Sigmoid colon (tissue), 7 donors: ENCODE results near the gene MTCL1. TPM values are rescaled to one million over a fixed set of nuclear protein-coding genes. Genes with fewer than 3 reads are reported as not detected.

ENCODE experiments used
- DNase-seq: peaks from one replicate; pipeline ENCODE4 v3.0.0-alpha.2; 2019
- H3K27ac ChIP-seq, 4 donors: fragments of 200-600 bp; sonication (generic); one replicate each; pipeline ENCODE4 v1.5.1; 2016 to 2019; ENCODE audit warnings: mild to moderate bottlenecking in 1 of 4
- H3K27me3 ChIP-seq, 3 donors: fragments of 200-600 bp; sonication (generic); one replicate each; pipeline ENCODE4 v1.5.1; 2019; ENCODE audit warnings: mild to moderate bottlenecking in 1 of 3
- H3K36me3 ChIP-seq, 4 donors: fragments of 200-600 bp; sonication (generic); one replicate each; pipeline ENCODE4 v1.5.1; 2016 to 2019
- H3K4me1 ChIP-seq, 4 donors: fragments of 200-600 bp; sonication (generic); one replicate each; pipeline ENCODE4 v1.5.1; 2017 to 2019
- H3K4me3 ChIP-seq, 4 donors: fragments of 200-600 bp; sonication (generic); one replicate each; pipeline ENCODE4 v1.5.1; 2017 to 2019; ENCODE audit warnings: mild to moderate bottlenecking in 2 of 4, moderate library complexity in 1 of 4
- H3K9me3 ChIP-seq, 4 donors: fragments of 200-600 bp in 3 of 4; sonication (generic) in 3 of 4; one replicate each; pipeline versions ENCODE4 v1.5.1 to v1.6.1; 2013 to 2019
- EP300 ChIP-seq, 4 donors: sonication (generic); formaldehyde crosslinking; IDR thresholded peaks; one replicate each; pipeline ENCODE4 v1.6.1; 2017; ENCODE audit warnings: antibody characterized with exemption in 4 of 4
- POLR2A ChIP-seq, 2 donors: fragments of 450-650 bp; IDR thresholded peaks; one replicate each; pipeline ENCODE4 v1.6.1; 2016; ENCODE audit warnings: antibody characterized with exemption in 2 of 2, mild to moderate bottlenecking in 2 of 2, moderate library complexity in 2 of 2
- POLR2AphosphoS5 ChIP-seq, 4 donors: sonication (generic); formaldehyde crosslinking; IDR thresholded peaks; one replicate each; pipeline ENCODE4 v1.6.1; 2017; ENCODE audit warnings: antibody characterized with exemption in 4 of 4
- WGBS, 2 donors: extraction: QIAGEN DNeasy Blood & Tissue Kit; methylation state at CpG; one replicate each; pipeline ENCODE4 v1.1.7; 2013; 5-methylcytosine and 5-hydroxymethylcytosine counted together
- intact Hi-C: fragments of 100-400 bp; cut with DNase I; formaldehyde crosslinking; loops from one replicate; pipeline ENCODE4 v1.15.1; 2023
- polyA plus RNA-seq, 3 donors: library from polyadenylated mRNA; stranded (reverse); fragments of 200-250 nt; gene quantifications; one replicate each; pipeline ENCODE4 v1.2.3, GENCODE V29; 2013
- small RNA-seq, 3 donors: library from RNA; depleted of rRNA; stranded (forward); fragments of <200 nt; gene quantifications; one replicate each; pipeline ENCODE3, GENCODE V24; 2016
- total RNA-seq, 4 donors: library from RNA; depleted of rRNA; stranded (reverse); fragments of >200 nt; gene quantifications; one replicate each; pipeline ENCODE4 v1.1.0, GENCODE V29; 2016
- TF ChIP-seq, protein P1 (sequence below), 4 experiments: fragments of 450-650 bp in 3 of 4; fragments of 200-600 bp in 1 of 4; IDR thresholded peaks; one replicate each; pipeline ENCODE4 v1.5.1; 2016 to 2019; ENCODE audit warnings: antibody characterized with exemption in 4 of 4, mild to moderate bottlenecking in 3 of 4, moderate library complexity in 2 of 4
- donor health status: healthy with polysubstance abuse.
- donor health status: Bipolar disorder and iron deficiency.
- donor health status: healthy.

Gene MTCL1
- total and polyA plus RNA-seq, 7 donors: 0.69 to 133 (median 58.5) TPM

DNA sequence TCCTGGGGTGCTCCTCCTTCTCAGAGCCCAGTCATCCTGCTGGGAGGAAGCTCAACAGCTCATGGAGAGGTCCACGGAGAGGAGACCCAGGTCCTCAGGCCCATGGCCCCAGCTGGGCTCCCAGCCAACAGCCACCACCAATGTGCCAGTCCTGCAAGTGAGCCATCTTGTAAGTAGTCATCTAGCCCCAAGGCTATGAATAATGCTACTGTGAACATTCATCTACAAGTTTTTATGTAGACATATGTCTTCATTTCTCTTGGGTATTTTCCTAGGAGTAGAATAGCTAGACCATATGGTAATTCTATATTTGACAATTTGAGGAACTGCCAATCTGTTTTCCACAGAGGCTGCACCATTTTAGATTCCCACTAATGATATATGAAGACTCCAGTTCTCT lies 166.1 kb downstream of the MTCL1 start:
- TF ChIP-seq, protein P1, sequence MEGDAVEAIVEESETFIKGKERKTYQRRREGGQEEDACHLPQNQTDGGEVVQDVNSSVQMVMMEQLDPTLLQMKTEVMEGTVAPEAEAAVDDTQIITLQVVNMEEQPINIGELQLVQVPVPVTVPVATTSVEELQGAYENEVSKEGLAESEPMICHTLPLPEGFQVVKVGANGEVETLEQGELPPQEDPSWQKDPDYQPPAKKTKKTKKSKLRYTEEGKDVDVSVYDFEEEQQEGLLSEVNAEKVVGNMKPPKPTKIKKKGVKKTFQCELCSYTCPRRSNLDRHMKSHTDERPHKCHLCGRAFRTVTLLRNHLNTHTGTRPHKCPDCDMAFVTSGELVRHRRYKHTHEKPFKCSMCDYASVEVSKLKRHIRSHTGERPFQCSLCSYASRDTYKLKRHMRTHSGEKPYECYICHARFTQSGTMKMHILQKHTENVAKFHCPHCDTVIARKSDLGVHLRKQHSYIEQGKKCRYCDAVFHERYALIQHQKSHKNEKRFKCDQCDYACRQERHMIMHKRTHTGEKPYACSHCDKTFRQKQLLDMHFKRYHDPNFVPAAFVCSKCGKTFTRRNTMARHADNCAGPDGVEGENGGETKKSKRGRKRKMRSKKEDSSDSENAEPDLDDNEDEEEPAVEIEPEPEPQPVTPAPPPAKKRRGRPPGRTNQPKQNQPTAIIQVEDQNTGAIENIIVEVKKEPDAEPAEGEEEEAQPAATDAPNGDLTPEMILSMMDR (IDR thresholded peaks at IDR 0.05): no peak
- TF ChIP-seq EP300 (IDR thresholded peaks at IDR 0.05): no peak
- TF ChIP-seq POLR2A (IDR thresholded peaks at IDR 0.05): no peak
- no peak for TF ChIP-seq POLR2AphosphoS5 (IDR thresholded peaks at IDR 0.05)
- H3K27me3 ChIP-seq: no peaks in the 10 kb centered on the region
- no peaks in the 10 kb centered on the region for H3K36me3 ChIP-seq
- H3K4me3 ChIP-seq: no peak overlapping the region
- H3K4me1 ChIP-seq: no peaks in the 10 kb centered on the region
- intact Hi-C loops: no loop called here
- no peaks in the 10 kb centered on the region for H3K9me3 ChIP-seq
- no peak overlapping the region for H3K27ac ChIP-seq
- 70 to 81% methylated on average over 1 of the region's 1 CpG for WGBS, 2 donors
- no peak for DNase-seq

- no peak for DNase-seq
- no peaks in the 10 kb centered on the region for H3K36me3 ChIP-seq
- H3K27me3 ChIP-seq: no peaks in the 10 kb centered on the region
- no peak for TF ChIP-seq POLR2A (IDR thresholded peaks at IDR 0.05)
- no peak for TF ChIP-seq POLR2AphosphoS5 (IDR thresholded peaks at IDR 0.05)
- TF ChIP-seq, protein P1 (IDR thresholded peaks at IDR 0.05): no peak
- no peak for TF ChIP-seq EP300 (IDR thresholded peaks at IDR 0.05)
- no peak overlapping the region for H3K4me3 ChIP-seq
- H3K9me3 ChIP-seq: no peaks in the 10 kb centered on the region
- no peaks in the 10 kb centered on the region for H3K4me1 ChIP-seq
- no peak overlapping the region for H3K27ac ChIP-seq
- intact Hi-C loops: no loop called here
- WGBS, 2 donors: 73 to 77% methylated on average over 7 of the region's 7 CpGs
Measured at GRCh38 chr18:8874872-8875271, 169.5 kb downstream of the MTCL1 start.

DNA sequence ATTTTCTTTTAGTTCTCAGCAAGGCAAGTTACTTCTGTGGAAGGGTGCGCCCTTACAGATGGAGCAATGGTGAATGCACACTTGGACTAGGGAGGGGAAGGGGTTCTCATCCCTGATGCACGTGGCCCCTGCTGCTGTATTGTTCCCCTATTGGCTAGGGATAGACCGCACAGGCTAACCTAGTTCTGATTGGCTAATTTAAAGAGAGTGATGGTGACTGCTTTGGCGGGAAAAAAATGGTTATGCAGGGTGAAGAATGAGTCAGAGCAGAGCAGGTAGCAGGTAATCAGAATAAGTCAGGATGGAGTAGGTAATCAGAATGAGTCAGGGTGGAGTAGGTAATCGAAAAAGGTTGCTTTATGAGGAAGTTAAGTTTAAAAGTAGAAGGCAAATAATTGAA lies 171.5 kb downstream of the MTCL1 start:
- DNase-seq: no peak
- no peak overlapping the region for H3K4me3 ChIP-seq
- no peaks in the 10 kb centered on the region for H3K36me3 ChIP-seq
- no peaks in the 10 kb centered on the region for H3K27me3 ChIP-seq
- TF ChIP-seq POLR2A (IDR thresholded peaks at IDR 0.05) (no peak), EP300 (IDR thresholded peaks at IDR 0.05) (no peak), POLR2AphosphoS5 (IDR thresholded peaks at IDR 0.05) (no peak)
- TF ChIP-seq, protein P1 (IDR thresholded peaks at IDR 0.05): no peak
- H3K4me1 ChIP-seq: no peaks in the 10 kb centered on the region
- no peak overlapping the region for H3K27ac ChIP-seq
- H3K9me3 ChIP-seq: no peaks in the 10 kb centered on the region
- intact Hi-C loops: no loop called here
- 59 to 82% methylated on average over 5 of the region's 5 CpGs for WGBS, 2 donors

- TF ChIP-seq POLR2AphosphoS5 (IDR thresholded peaks at IDR 0.05) (no peak), POLR2A (IDR thresholded peaks at IDR 0.05) (no peak), EP300 (IDR thresholded peaks at IDR 0.05) (no peak)
- TF ChIP-seq, protein P1 (IDR thresholded peaks at IDR 0.05): no peak
- no peak for DNase-seq
- intact Hi-C loops: no loop called here
- no peaks in the 10 kb centered on the region for H3K4me1 ChIP-seq
- no peaks in the 10 kb centered on the region for H3K27me3 ChIP-seq
- H3K36me3 ChIP-seq: no peaks in the 10 kb centered on the region
- H3K27ac ChIP-seq: no peak overlapping the region
- 92 to 94% methylated on average over 1 of the region's 1 CpG for WGBS, 2 donors
- H3K4me3 ChIP-seq: no peak overlapping the region
- H3K9me3 ChIP-seq: peaks cover 0 to 6% (median 4%) of the 10 kb centered on the region in 4 donors
Measured at GRCh38 chr18:8881103-8881502, 175.7 kb downstream of the MTCL1 start.

Small RNA genes within 50 kb of the gene (small RNA-seq; reads per million reads assigned to genes)
- 0 reads per million in 3 donors for gene RF00019

Other genes starting within 250 kb of the MTCL1 start
- gene RAB12, start 96.1 kb upstream of the MTCL1 start, total RNA-seq: 10 to 100 TPM; 69.5 to 87.8 (median 77.6) TPM
- gene RAB12, start 96.1 kb upstream of the MTCL1 start, polyA plus RNA-seq: 10 to 100 TPM in 2 of 3 donors, 1 to 10 TPM in 1; 9.2 to 16.2 (median 14.4) TPM